GF-D8 (cell line): Measurements from ENCODE around the gene PTX4.
A peak's percentile ranks its signal among the peaks of the same experiment; 100 is the strongest.

ENCODE experiments used
- DNase-seq: peaks from one replicate; lab custom pipeline; 2025; lab: John Stamatoyannopoulos, UW

PTX4 gene

GRCh38 chr16:1499756-1500464, 11.2 kb upstream of the PTX4 start:
- DNase-seq = no peak

- DNase-seq = no peak
Observed at GRCh38 chr16:1498899-1499676, 10.3 kb upstream of the PTX4 start.

GRCh38 chr16:1497014-1497598, 8.4 kb upstream of the PTX4 start:
- DNase-seq = no peak

GRCh38 chr16:1496464-1496863, 7.7 kb upstream of the PTX4 start:
- no peak for DNase-seq

- DNase-seq = no peak
Observed at GRCh38 chr16:1495889-1496262, 7.1 kb upstream of the PTX4 start.

GRCh38 chr16:1495211-1495888, 6.6 kb upstream of the PTX4 start:
- no peak for DNase-seq

- DNase-seq = no peak
Observed at GRCh38 chr16:1494711-1495110, 6.0 kb upstream of the PTX4 start.

- no peak for DNase-seq
Observed at GRCh38 chr16:1494129-1494640, 5.4 kb upstream of the PTX4 start.

- DNase-seq = no peak
Observed at GRCh38 chr16:1493746-1494094, 5.0 kb upstream of the PTX4 start.

- DNase-seq = peak; percentile 62
Observed at GRCh38 chr16:1492923-1493745, 4.4 kb upstream of the PTX4 start, which contains the start of gene TELO2. Gene TELO2, plus strand, starts transcription at chr16:1493360. Its CDS starts 922 bp downstream, at chr16:1494282.

- DNase-seq = no peak
Observed at GRCh38 chr16:1492082-1492922, 3.6 kb upstream of the PTX4 start.

- no peak for DNase-seq
Observed at GRCh38 chr16:1491327-1491726, 2.6 kb upstream of the PTX4 start.

GRCh38 chr16:1489077-1489476, 333 bp upstream of the PTX4 start:
- DNase-seq = no peak

- DNase-seq = no peak
Observed at GRCh38 chr16:1488054-1488601, 616 bp downstream of the PTX4 start.

- DNase-seq = no peak
Observed at GRCh38 chr16:1487395-1488053, 1.2 kb downstream of the PTX4 start.

GRCh38 chr16:1486551-1487390, 2.0 kb downstream of the PTX4 start:
- no peak for DNase-seq

- no peak for DNase-seq
Observed at GRCh38 chr16:1485847-1486496, 2.8 kb downstream of the PTX4 start.
